OCI-LY7 (cell line): ENCODE measurements around the gene ADPRHL1. TPM values are rescaled to one million over a fixed set of nuclear protein-coding genes. Genes with fewer than 3 reads are reported as not detected.

ENCODE experiments used
- BruUV-seq: library from RNA; stranded (reverse); fragments of 400-500 nt; replicated peaks from 2 replicates; lab custom pipeline; 2021; lab: Mats Ljungman, UMichigan
- CTCF ChIA-PET: fragments of 300-600 bp; sonication (Branson Sonifier 250); formaldehyde crosslinking; loops from one replicate; lab custom pipeline; 2022; ENCODE audit warnings: antibody characterized with exemption; ENCODE audit not compliant: unreplicated experiment; lab: Charles Lee
- POLR2A ChIA-PET: fragments of 300-600 bp; sonication (Branson Sonifier 250); formaldehyde crosslinking; loops from one replicate; lab custom pipeline; 2022; ENCODE audit warnings: antibody characterized with exemption; lab: Charles Lee
- DNase-seq: peaks from one replicate; pipeline ENCODE4 v3.0.0-alpha.2; 2015; ENCODE audit warnings: low spot score
- H2AFZ ChIP-seq: fragments of 200-600 bp; sonication (generic), shearing (Covaris generic); 2 replicates; pipeline ENCODE4 v1.6.1; 2014; ENCODE audit warnings: mild to moderate bottlenecking, antibody characterized with exemption, low read length, moderate library complexity
- H3K27ac ChIP-seq: fragments of 200-600 bp; sonication (generic); 2 replicates; pipeline ENCODE4 v1.5.1; 2014; ENCODE audit warnings: mixed run types, low read depth, mild to moderate bottlenecking, moderate library complexity, low read length, inconsistent platforms; ENCODE audit not compliant: poor library complexity, severe bottlenecking
- H3K36me3 ChIP-seq: fragments of 200-600 bp; sonication (generic); 2 replicates; pipeline ENCODE4 v1.6.1; 2014; ENCODE audit warnings: mild to moderate bottlenecking, antibody characterized with exemption, low read length, moderate library complexity, mixed read lengths; ENCODE audit not compliant: insufficient read depth
- H3K4me1 ChIP-seq: fragments of 200-600 bp; sonication (generic); 2 replicates; pipeline ENCODE4 v1.5.1; 2014; ENCODE audit warnings: mild to moderate bottlenecking, low read length; ENCODE audit not compliant: insufficient read depth, poor library complexity, severe bottlenecking
- H3K4me2 ChIP-seq: fragments of 200-600 bp; sonication (generic); 2 replicates; pipeline ENCODE4 v1.6.1; 2014; ENCODE audit warnings: mild to moderate bottlenecking, low read length
- H3K4me3 ChIP-seq: fragments of 200-600 bp; sonication (generic); 2 replicates; pipeline ENCODE4 v1.5.1; 2014; ENCODE audit warnings: mild to moderate bottlenecking, low read depth, low read length; ENCODE audit not compliant: poor library complexity, severe bottlenecking
- H3K79me2 ChIP-seq: fragments of 200-600 bp; sonication (generic); 2 replicates; pipeline ENCODE4 v1.6.1; 2016; ENCODE audit warnings: low read depth, mild to moderate bottlenecking, low read length, moderate library complexity, mixed read lengths; ENCODE audit not compliant: insufficient read depth
- H3K9me2 ChIP-seq: fragments of 200-600 bp; sonication (generic); 2 replicates; pipeline ENCODE4 v1.6.1; 2016; ENCODE audit warnings: mild to moderate bottlenecking, low read length, mixed read lengths; ENCODE audit not compliant: insufficient read depth
- H3K9me3 ChIP-seq: fragments of 200-600 bp; sonication (generic); 2 replicates; pipeline ENCODE4 v1.6.1; 2014; ENCODE audit warnings: mild to moderate bottlenecking, mixed run types, low read length, mixed read lengths
- H4K20me1 ChIP-seq: fragments of 200-600 bp; sonication (generic); 2 replicates; pipeline ENCODE4 v1.6.1; 2014; ENCODE audit warnings: mild to moderate bottlenecking, antibody characterized with exemption, low read length, moderate library complexity, mixed read lengths; ENCODE audit not compliant: insufficient read depth
- CTCF ChIP-seq: fragments of 200-600 bp; sonication (generic); conservative IDR thresholded peaks from 2 replicates; pipeline ENCODE4 v1.5.1; 2014; ENCODE audit warnings: mild to moderate bottlenecking, antibody characterized with exemption, low read length, moderate library complexity, mixed read lengths
- EZH2phosphoT487 ChIP-seq: fragments of 200-600 bp; sonication (generic); IDR thresholded peaks from 2 replicates; pipeline ENCODE4 v1.6.1; 2018; ENCODE audit warnings: low read depth, borderline replicate concordance, mild to moderate bottlenecking, mixed run types, antibody characterized with exemption, low read length, moderate library complexity, mixed read lengths
- intact Hi-C: fragments of 100-400 bp; cut with micrococcal nuclease; formaldehyde crosslinking; loops from one replicate; pipeline ENCODE4 v1.10.0; 2022; ENCODE audit not compliant: unreplicated experiment
- total RNA-seq, 2 experiments: library from RNA; depleted of rRNA in 1 of 2; stranded (reverse); fragments of >200 nt in 1 of 2; shearing (Covaris generic) in 1 of 2; gene quantifications; 2 replicates each; pipeline ENCODE4 v1.2.3, GENCODE V29; 2014 to 2022

Gene ADPRHL1
- total RNA-seq, 2 experiments from 2014 or later = 2.5 to 6.2 TPM

GRCh38 chr13:113448885-113449692, 4.2 kb downstream of the ADPRHL1 start:
- Histone ChIP-seq H3K4me2 (peak overlapping the region; percentile 100), H3K9me2 (no peaks in the 10 kb centered on the region), H4K20me1 (no peaks in the 10 kb centered on the region), H3K79me2 (peaks cover 12% of the 10 kb centered on the region; the same call in 1 of the 2 replicates), H3K4me1 (peaks cover 53% of the 10 kb centered on the region), H3K36me3 (peaks cover 8% of the 10 kb centered on the region; the same call in 1 of the 2 replicates), H3K4me3 (peak overlapping the region; percentile 93), H3K9me3 (no peaks in the 10 kb centered on the region), H2AFZ (no peak overlapping the region; the same call in 1 of the 2 replicates), H3K27ac (peak overlapping the region; percentile 94)
- POLR2A ChIA-PET = interaction anchor here (0.7 kb wide), 3 partner anchors 66 to 244 kb away, joined by 3 read pairs; partner anchors contain the start of gene CUL4A
- DNase-seq = peak; percentile 100
- intact Hi-C loops = loop anchor here (1.0 to 2.0 kb wide), 4 partner anchors 55 to 240 kb away; partner anchors contain the start of genes CUL4A and LAMP1
- no peak for TF ChIP-seq EZH2phosphoT487
- TF ChIP-seq CTCF = no peak
- CTCF ChIA-PET = no interaction called here
- no TSS peak for BruUV-seq

- peaks cover 12% of the 10 kb centered on the region; the same call in 1 of the 2 replicates for H3K79me2 ChIP-seq
- peaks cover 55% of the 10 kb centered on the region for H3K4me1 ChIP-seq
- ChIA-PET CTCF (no interaction called here), POLR2A (interaction anchor here (0.7 kb wide), 3 partner anchors 66 to 244 kb away, joined by 3 read pairs; partner anchors contain the start of gene CUL4A)
- TF ChIP-seq EZH2phosphoT487 = no peak
- TF ChIP-seq CTCF = no peak
- H2AFZ ChIP-seq = no peak overlapping the region
- H3K36me3 ChIP-seq = peaks cover 8% of the 10 kb centered on the region; the same call in 1 of the 2 replicates
- no peaks in the 10 kb centered on the region for H3K9me2 ChIP-seq
- peak overlapping the region; percentile 94 for H3K27ac ChIP-seq
- H4K20me1 ChIP-seq = no peaks in the 10 kb centered on the region
- peak overlapping the region; percentile 89 for H3K4me2 ChIP-seq
- intact Hi-C loops = loop anchor here (2.0 kb wide), 1 partner anchor 152 kb away; the partner anchor contains the start of gene LAMP1
- BruUV-seq = no TSS peak
- no peaks in the 10 kb centered on the region for H3K9me3 ChIP-seq
- DNase-seq = peak; percentile 51
- H3K4me3 ChIP-seq = peak overlapping the region; percentile 85
Measured at GRCh38 chr13:113448545-113448884, 4.8 kb downstream of the ADPRHL1 start.
